Tibial nerve (tissue), 3 donors: ENCODE results near the gene KLK8.

Experiments used
- CTCF ChIP-seq, 5 experiments: fragments of 200-600 bp in 3 of 5; fragments of 450-650 bp in 2 of 5; sonication (generic) in 3 of 5; IDR thresholded peaks; one replicate each; pipeline ENCODE4 v1.5.1; 2016 to 2019; ENCODE audit warnings: antibody characterized with exemption in 5 of 5, mild to moderate bottlenecking in 3 of 5, moderate library complexity in 2 of 5
- POLR2A ChIP-seq, 2 donors: fragments of 450-650 bp; IDR thresholded peaks; one replicate each; pipeline ENCODE4 v1.6.1; 2017; ENCODE audit warnings: antibody characterized with exemption in 2 of 2, mild to moderate bottlenecking in 2 of 2, moderate library complexity in 2 of 2

DNA sequence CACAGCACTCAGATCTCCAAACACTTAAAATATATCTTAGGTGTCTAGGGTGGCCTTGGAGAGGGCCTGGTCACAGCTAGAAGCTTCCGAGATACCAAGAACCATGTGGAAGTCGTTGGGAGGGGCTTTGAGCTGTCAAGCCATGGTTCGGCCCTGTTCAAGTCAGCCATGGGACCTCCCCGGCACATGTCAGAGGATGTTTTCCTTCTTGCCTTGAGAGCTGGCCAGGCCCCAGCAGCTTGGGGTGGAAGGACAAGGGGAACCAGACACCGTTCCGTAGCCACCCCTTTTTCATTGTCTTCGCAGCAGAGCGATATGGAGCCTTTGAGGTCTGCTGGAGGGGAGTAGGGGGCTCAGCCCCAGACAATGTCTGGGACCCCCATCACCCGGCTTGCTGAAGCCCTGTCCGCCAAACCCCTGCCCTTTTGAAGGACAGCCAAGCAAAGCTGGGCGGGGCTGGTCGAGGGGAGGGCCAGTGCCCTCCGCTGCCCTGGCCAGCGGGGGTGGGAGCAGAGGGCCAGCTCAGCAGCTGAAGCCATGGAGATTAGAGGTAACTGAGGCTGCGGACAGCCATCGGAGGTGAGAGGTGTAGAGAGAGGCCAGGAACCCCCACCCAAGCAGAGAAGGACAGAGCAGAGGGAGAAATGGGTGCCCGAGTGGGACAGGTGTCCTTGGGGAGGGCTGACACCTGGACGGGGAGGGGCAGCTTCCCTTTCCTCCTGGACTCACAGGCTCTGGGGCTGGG is 24.6 kb upstream of the KLK8 start:
- no peak for TF ChIP-seq POLR2A (IDR thresholded peaks at IDR 0.05)
- TF ChIP-seq CTCF (IDR thresholded peaks at IDR 0.05): no peak
